Fibroblast of mammary gland (primary cell): ENCODE results near the gene TRIM14.

ENCODE experiments used
- DNase-seq: peaks from one replicate; pipeline ENCODE4 v3.0.0-alpha.2; 2010; ENCODE audit warnings: low read depth
- H3K4me3 ChIP-seq: 2 replicates; pipeline ENCODE4 v1.5.1; 2011; ENCODE audit warnings: low read depth, mild to moderate bottlenecking, low read length, moderate library complexity; ENCODE audit not compliant: control insufficient read depth
- CTCF ChIP-seq: conservative IDR thresholded peaks from 2 replicates; pipeline ENCODE4 v1.5.1; 2011; ENCODE audit warnings: low read depth, low read length, inconsistent platforms; ENCODE audit not compliant: control insufficient read depth, insufficient read depth

TRIM14 gene

GRCh38 chr9:98056269-98057137, 62.5 kb downstream of the TRIM14 start, which contains the start of gene NANS:
NANS (plus strand) TSS chr9:98056732; CDS start chr9:98056809, 77 bp downstream.
- peak within 1 kb of the TSS; percentile 88 for H3K4me3 ChIP-seq
- no peak for TF ChIP-seq CTCF
- DNase-seq, result peak; percentile 94

- DNase-seq, result no peak
- H3K4me3 ChIP-seq, result no peak overlapping the region
- TF ChIP-seq CTCF, result no peak
Observed at GRCh38 chr9:98054376-98054951, 64.6 kb downstream of the TRIM14 start.

- DNase-seq, result no peak
- no peak overlapping the region for H3K4me3 ChIP-seq
- no peak for TF ChIP-seq CTCF
Observed at GRCh38 chr9:98050351-98050750, 68.7 kb downstream of the TRIM14 start.

GRCh38 chr9:98049288-98050072, 69.5 kb downstream of the TRIM14 start:
- no peak for TF ChIP-seq CTCF
- no peak for DNase-seq
- no peak overlapping the region for H3K4me3 ChIP-seq

GRCh38 chr9:98047002-98047401, 72.0 kb downstream of the TRIM14 start:
- H3K4me3 ChIP-seq, result no peak overlapping the region
- TF ChIP-seq CTCF, result no peak
- no peak for DNase-seq

- DNase-seq, result no peak
- TF ChIP-seq CTCF, result no peak
- H3K4me3 ChIP-seq, result peak overlapping the region; percentile 52
Observed at GRCh38 chr9:98046180-98046543, 72.9 kb downstream of the TRIM14 start.
